Activated T-cell treated with anti-CD3 and anti-CD28 coated beads for 24 hours (primary cell): ENCODE measurements around the gene BABAM2.
"Not testable (repeated sequence)": the region's sequence is repeated elsewhere in the genome, so short reads cannot be mapped to it uniquely, and the experiment has no call there.

Source experiments
- DNase-seq: peaks from one replicate; pipeline ENCODE4 v3.0.0-alpha.2; 2020; ENCODE audit warnings: low read depth

The BABAM2 gene

DNA sequence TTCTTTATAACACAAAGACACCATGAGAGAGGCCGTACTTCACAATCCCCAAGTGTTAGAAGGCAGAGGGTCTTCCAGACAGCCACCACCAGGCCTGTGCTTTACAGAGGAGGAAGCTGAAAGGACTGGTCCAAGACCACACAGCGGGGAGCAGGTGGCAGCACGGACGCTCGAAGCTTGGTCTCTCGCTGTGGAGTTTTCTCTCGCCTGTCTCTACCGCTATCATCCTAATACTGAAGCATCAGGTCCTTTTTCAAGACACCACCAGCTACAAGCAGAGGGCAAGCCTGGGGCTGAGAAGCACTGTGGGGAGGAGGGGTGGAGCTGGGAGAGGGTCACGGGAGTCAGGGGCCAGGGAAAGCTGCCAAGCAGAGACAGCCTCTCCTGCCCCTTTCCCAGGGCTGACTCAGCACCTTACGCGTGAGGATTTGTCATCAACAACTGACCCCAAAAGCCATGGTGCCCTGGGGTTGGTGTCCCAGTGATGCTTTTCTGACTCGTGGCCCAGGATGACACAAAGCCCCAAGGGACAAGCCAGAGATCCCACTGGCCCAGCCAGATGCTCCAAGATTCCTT, 470.3 kb downstream of the BABAM2 start:
- no peak for DNase-seq

DNA sequence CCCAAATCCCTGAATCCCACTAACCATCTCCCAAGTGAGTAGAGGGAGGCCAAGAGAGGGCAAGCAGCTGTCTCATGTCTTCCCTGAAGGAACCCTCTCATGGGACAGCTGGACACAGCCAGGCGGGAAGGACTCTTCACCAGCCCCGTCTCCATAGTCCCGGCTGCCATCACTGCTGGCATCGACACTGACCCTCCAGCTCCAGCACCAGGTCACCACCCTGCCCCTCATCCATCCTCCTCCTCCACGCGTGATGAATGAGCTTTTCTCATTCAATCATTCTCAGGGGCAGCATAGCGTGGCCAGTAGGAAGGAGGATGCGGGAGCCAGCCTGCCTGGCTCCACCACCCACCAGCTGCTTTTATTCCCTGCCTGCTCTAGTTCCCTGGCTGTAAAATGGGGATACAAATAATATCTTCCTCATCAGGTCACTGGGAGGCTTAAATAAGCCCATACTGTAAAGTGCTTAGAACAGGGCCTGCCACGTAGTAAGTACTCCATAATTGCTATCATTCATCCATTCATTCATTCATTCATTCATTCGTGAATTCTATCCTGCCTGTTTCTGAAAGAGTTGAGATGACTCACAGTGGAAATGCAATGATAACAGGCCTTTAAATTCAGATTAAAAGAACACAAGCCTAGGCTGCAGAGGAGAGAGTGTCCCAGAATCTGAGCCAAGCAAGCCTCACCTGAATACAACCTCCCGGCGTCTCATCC, 471.6 kb downstream of the BABAM2 start:
- no peak for DNase-seq

DNA sequence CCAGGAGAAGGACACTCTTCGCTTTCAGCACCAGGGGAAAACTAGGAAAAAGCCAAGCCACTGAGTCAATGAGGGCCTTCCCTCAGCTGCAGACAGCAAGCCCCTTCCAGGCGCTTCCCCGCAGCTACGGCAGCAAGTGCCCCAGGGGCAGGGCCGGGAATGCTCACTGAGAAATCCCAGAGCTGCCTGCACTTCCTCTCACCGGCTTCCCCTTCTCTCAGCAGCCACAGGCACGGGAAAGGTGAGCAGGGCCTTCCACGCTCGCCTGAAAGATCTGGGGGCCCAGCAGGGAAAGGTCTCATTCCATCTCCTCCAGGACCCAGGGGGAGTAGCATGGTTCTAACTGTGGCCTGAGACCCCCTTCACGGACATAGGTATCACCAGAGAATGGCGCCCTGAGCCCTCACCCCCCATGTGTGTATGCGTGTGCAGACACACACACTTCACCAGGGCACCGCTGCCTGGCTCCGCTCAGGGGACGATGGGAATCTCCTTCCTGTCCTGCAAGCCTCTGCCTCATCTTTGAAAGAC, 472.5 kb downstream of the BABAM2 start:
- DNase-seq = no peak

DNA sequence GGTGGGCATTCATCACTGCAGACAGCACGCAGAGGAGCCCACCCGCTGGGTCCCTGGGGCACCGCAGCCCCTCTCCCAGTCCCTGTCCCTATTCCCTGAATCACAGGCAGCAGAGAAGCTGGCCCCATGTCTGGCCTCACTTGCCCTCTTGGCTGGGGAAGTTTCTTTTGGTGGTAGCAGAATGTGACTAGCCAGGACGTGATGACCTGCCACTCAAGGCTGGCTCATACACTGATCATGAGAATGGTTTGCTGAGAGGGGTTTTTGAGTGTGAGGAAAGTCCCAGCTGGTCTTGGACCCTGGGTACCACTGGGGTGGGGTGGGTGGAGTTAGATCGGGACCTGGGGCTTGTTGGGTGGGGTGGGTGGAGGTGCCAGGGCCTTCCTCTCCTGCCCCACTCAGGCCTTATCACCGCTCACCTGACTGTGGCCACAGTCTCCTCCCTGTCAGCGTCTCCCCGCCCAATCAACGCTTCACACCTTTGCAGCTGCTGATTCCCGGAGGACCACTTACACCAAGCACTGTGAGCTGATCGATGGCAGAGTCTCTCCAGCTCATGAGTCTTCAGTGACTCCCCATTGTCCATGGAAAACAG, 473.3 kb downstream of the BABAM2 start:
- no peak for DNase-seq

DNA sequence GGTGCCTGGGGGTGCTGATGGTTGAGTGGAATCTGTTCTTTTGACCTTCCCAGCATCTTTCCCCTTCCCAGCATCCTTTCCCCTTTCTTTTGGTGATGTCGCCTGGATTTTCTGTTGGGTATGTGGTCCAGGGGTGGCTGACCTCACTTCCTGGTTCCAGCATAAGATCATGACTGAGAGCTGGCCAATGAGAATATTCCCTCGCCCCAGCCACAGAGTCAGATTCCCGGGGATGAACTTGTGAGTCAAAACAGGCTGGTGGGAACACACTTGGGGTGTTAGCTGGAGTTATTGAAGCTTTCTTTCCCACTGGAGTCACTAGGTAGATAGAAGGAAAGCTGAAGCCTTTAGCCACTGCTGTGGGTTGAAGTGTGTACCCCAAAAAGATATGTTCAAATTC, 474.1 kb downstream of the BABAM2 start:
- DNase-seq = no peak

DNA sequence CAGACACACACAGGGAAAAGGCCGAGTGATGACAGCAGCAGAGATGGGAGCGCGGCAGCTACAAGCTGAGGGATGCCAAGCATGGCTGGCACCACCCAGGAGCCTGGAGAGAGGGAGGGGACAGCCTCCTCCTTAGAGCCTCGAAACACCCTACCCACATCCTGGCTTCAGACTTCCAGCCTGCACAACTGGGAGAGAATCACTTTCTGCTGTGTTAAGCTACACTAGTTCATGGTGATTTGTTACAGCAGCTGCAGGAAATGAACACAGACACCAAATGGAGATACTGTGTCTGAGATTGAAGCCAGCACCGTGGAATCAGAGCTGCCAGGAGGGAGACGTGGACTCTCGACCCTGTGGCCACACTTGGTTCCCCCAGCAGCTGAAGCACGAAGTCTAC, 474.6 kb downstream of the BABAM2 start:
- DNase-seq = no peak

DNA sequence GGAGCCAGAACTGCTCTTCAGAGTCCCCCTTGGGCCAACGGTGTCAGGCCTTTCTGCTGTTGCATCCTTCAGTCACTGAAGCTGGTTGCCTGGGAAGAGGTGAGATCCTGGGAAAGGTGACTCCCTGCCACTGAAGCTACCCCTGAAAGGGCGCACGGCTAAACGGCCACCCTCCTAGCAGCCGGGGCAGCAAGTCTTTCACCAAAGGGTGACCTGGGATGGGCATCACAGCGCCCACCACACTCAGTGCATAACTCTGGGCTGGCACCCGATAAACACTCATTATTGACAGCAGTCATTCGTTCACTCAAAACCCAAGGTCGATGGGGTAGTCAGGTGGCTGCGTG, 475.6 kb downstream of the BABAM2 start:
- no peak for DNase-seq

DNA sequence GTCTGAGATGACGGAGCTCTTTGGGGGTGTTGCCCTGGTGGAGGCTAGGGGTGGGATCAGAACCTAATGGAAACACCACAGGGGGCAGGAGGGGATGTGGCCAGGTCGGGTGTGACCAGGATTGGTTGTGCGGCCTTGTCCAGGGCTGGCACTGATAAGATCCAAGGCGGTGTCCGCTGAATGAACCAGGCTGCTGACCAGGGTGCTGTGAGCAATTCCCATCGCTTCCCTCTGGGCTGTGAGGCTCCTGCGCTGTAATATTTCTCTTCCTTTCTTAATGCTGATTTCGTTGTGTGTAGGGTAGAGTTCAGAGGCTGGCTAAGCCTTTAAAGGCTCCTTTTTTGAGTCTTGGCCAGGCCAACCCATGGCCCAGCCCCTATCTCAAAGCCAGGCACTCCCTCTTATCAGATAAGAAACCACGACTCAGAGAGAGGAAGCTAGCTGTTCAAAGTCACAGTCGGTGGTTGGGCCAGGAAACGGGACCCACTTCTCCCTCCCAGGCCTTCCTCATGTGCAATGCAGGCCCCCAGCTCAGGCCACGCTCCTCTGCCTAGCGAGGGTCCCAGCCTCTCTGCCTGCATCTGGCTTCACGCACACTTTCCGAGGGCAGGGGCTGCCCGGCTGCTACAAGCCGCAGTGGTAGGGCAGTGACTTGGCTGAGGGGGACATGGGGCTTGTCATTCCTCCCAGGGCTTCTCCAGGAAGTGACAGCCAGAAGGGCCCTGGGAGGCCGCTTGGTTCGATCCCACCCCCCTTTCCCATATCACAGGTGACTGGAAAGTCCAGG, 476.2 kb downstream of the BABAM2 start:
- DNase-seq = no peak

DNA sequence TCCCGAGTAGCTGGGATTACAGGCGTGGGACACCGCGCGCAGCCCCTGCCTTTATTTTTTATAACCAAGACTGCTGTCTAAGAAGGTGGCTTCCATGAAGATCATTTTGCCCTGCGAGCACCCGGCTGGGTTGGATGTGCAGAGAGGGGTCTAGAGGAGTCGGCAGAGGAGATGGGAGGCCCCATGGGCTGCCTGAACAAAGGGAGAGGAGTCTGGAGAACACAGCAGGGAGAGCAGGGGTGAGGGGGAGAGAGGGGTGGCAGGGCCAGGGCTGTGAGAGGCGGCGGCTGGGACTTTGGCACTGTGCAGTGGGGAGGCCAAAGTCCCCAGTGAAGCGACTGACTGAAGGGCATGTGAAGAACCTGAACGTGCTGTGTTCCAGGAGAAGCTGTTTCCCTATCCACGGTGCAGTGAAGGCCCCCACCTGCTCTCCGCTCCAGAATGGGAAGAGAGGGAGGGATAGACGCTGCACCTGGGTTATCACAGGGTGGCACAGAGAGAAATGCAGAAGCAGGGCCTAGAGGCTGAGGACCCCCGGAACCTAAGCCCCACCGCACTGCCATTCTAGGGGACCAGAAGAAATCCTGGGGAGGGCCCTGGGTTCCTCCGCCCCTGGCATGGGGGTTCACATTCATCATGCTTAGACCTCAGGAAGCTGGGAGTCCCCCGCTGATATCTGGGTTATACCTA, 477.3 kb downstream of the BABAM2 start:
- no peak for DNase-seq

DNA sequence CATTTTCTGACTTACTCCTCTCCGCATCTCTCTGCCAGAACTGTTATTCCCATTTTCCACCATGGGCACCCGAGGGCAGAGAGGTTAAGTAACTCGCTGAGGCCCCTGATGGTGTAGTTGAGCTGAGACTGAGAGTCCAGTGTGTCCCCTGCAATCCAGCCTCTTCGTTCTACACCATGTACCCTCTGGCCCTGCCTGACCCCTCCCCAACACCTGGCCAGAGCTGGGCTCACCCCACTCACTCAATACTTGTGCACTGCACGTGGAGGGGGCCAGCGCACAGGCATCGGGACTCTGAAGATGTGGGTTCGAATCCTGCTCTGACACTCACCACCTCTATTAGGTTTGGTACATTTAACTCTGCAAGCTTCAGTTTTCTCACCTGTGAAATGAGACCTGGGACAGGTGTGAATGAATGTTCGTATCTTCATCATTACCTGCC, 477.8 kb downstream of the BABAM2 start:
- no peak for DNase-seq

DNA sequence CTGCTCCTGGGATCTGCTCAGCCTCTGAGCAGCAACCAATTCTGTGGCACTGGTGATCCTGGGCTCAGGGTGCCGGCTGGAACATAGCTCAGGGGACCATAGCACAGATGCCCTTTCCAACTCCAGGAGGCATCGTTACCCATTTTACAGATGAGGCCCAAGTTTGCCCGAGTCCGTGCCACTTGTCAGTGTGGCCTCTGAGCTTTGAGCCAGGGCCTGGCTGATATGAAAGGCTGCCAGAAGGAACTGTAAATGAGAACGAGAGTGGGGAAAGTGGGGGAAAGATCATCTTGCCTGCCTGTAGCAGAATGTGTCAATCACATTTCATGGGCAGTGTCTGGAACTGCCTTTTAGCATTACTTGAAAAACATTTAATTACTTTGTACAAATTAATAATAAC, 478.8 kb downstream of the BABAM2 start:
- DNase-seq = no peak

DNA sequence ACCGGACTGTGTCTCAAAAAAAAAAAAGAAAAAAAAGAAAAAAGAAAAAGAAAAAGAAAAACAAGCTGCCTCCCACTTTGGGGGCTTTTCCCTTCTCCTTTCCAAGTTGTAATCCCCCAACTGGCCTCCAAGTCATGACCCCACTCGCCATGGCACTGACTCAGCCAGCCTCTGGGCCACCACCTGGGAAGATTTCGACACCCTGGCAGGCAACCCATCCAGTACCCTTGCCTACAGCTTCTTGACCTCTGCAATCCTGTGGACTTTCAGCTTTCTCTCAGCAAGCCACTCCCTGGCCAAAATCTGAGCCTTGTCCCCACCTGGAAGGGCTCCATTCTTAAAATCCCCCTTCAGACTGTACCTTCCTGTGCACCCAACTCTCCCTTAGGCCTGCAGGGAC, 479.8 kb downstream of the BABAM2 start:
- DNase-seq = no peak

DNA sequence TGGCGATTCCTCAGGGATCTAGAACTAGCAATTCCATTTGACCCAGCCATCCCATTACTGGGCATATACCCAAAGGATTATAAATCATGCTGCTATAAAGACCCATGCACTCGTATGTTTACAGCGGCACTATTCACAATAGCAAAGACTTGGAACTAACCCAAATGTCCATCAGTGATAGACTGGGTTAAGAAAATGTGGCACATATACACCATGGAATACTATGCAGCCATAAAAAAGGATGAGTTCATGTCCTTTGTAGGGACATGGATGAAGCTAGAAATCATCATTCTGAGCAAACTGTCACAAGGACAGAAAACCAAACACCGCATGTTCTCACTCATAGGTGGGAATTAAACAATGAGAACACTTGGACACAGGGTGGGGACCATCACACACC, 481.2 kb downstream of the BABAM2 start:
- not testable (repeated sequence) for DNase-seq

DNA sequence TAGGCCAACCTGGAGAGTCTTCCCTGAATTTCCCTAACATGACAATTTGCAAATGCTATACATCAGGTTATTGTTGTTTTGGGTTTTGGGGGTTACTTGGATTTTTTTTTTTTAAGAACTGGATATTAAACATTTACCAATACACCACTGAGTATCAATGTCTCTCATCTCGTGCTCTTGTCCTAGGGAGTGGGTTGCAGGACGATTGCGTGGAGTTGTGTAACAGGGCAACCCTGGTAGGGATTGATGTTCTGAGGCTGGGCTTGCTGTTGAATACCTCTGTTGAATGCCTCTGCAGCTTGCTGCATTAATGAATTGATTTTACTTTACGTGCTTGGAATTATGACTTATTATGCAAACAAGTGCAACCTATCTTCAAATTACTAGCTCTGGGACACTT, 483.3 kb downstream of the BABAM2 start:
- no peak for DNase-seq

DNA sequence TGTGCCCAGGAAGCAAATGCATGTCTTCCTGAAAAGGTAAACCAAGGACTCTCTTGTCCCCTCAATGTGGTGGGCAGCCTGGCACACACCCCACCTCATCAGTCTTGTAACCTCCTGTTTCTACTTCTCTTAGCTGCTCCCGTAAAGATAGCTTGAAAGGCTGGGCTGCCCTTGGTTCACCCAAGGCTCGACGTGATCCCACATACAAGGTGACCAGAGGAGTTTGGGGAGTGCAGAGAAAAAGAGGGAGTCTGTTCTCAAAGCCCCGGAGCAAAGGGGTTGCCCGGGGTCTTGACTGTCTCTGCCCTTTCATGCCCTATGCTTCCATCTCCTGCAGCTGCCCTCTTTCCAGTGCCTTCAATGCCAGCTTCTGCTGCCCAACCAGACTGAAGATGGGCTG, 483.8 kb downstream of the BABAM2 start:
- DNase-seq = no peak

DNA sequence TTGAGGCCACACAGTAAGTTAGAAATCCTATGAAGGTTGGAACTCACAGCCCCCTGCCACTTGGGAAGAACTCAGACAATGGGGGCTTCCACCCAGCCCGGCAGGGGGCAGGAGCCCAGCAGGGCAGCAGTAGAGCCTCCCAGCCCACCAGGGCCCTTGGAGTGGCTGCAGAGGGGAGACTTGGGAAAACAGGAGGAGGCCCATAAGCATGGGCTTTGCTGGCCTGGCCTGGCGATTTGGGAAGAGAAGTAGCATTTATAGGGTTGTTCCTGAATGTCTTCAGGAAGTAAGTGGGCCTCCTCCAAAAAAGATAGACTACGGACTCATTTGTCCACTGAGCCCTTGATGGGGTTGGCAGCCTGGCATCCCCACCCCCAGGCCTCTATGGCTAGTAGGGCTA, 484.7 kb downstream of the BABAM2 start:
- DNase-seq = no peak

DNA sequence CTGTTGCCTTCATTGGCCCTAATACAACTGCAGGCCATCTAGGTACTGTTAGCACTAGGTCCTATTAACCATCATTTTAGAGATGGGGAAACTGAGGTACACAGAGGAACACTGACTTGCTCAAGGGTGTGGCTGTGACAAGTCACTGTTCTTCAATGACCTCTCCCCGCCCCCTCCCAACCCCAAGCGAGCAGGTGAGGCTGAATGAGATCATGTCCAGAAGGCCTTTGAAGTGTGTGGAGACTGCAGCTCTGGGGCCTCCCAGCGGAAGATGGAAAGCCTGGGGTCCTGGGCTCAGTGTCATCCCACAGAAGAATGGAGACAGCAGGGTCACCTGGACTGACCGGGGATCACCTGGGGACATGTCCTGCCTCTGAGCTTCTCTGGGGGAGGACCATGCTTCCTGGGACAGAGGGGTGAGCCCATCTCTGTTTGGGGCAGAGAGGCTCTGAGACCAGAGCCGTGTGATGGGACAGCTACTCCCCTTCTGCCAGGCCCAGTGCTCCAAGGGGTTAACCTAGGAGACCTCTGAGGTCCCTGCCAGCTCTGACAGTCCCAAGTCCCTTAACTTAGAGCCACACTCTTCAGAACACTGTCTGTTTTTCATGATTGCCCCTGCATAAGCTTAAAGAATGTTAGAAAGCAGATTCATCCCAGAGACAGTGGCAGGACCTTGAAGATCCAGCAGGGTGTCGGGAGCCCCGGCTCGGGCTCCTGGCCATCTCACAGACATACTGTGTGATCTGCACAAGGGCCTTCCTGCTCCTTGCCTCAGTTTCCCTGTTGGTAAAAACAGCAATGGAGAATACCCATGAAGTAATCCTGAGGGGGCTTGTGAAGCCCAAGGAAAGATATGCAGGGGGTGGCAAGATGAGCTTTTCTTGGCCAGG, 485.5 kb downstream of the BABAM2 start:
- no peak for DNase-seq

DNA sequence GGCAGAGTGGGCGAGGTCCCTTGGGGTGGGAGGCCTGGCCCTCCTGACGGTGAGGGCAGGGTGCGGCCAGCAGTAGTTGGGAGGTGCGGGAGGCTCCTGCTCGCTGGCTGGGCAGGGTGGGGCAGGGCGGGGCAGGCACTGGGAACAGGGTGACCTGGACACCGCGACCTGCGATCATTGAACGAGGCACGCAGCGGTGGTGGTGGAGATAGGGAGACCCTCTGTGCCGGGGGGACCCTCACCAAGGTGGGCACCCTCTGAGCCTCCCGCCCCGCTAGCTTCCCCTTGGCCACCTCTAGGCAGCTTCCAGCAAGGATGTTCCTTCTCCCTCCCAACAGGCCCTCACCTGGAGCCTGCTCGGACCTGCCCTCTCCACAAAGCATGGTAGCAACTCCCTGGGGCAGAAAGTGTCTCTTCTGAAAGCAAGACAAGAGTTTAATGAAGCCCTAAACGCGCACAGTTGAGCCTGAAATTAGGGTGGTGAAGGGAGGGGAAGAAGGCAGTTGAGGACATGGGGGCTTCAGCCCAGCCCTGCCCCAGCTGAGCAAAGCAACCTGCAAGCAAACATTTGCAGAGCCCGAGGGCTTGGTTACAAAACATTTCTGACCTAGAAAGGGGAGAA, 486.8 kb downstream of the BABAM2 start:
- DNase-seq = no peak

DNA sequence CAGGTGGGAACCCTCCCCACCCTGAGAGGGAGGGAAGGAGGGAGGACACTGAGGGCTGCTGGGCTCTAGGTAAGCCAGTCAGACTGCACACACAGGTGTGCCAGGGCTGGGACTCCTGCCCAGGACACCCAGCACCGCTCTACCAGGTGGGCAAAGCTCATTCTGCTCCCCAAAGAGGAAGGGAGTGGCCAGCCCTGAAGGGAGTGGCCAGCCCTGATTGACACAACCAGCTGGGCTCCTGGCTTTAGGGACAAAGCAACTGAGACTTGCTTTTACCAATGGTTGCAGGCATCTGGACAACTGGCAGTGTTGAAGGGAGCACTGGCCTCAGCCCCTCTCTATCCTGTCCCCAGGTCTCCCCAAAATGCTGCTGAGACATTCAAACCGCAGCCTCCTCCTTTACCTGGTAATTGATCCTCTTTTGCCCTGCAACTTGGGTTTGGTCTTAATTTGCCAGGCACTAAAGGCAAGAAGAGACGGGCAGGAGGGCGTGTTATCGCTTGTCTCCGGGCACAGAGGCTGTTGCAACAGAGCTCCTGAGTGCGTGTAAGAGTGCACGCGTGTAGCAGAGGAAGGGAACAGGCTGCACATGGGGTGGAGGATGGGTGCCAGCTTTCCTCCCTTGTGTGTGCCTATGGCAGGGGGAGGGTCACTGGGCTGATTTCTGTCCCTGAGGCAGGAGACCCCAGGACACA, 487.6 kb downstream of the BABAM2 start:
- no peak for DNase-seq
